Activated CD4-positive, alpha-beta T cell treated with anti-CD3 and anti-CD28 coated beads for 4 hours (primary cell): Measurements from ENCODE around the gene PMAIP1.

ENCODE experiments used
- DNase-seq, 2 donors: peaks; one replicate each; pipeline ENCODE4 v3.0.0-alpha.2; 2020

Gene PMAIP1

GRCh38 chr18:59916746-59917145 is 16.9 kb downstream of the PMAIP1 start:
- DNase-seq, result no peak

- no peak for DNase-seq
Measured at GRCh38 chr18:59917422-59917821, 17.6 kb downstream of the PMAIP1 start.

- no peak for DNase-seq
Measured at GRCh38 chr18:59918320-59918755, 18.5 kb downstream of the PMAIP1 start.

GRCh38 chr18:59918997-59919396 is 19.2 kb downstream of the PMAIP1 start:
- DNase-seq, result no peak

GRCh38 chr18:59921384-59921891 is 21.6 kb downstream of the PMAIP1 start:
- DNase-seq, result peak in 1 of 2 donors; percentile 13

- DNase-seq, result no peak
Measured at GRCh38 chr18:59923539-59924196, 23.9 kb downstream of the PMAIP1 start.

GRCh38 chr18:59926131-59926530 is 26.3 kb downstream of the PMAIP1 start:
- no peak for DNase-seq

GRCh38 chr18:59927246-59927825 is 27.5 kb downstream of the PMAIP1 start:
- no peak for DNase-seq

- no peak for DNase-seq
Measured at GRCh38 chr18:59928201-59928600, 28.4 kb downstream of the PMAIP1 start.

- no peak for DNase-seq
Measured at GRCh38 chr18:59929621-59930295, 30.0 kb downstream of the PMAIP1 start.

GRCh38 chr18:59932401-59932800 is 32.6 kb downstream of the PMAIP1 start:
- no peak for DNase-seq

GRCh38 chr18:59938676-59939075 is 38.9 kb downstream of the PMAIP1 start:
- no peak for DNase-seq

GRCh38 chr18:59939127-59939526 is 39.3 kb downstream of the PMAIP1 start:
- no peak for DNase-seq

- DNase-seq, result no peak
Measured at GRCh38 chr18:59940068-59940467, 40.3 kb downstream of the PMAIP1 start.

- DNase-seq, result no peak
Measured at GRCh38 chr18:59941331-59941730, 41.5 kb downstream of the PMAIP1 start.

GRCh38 chr18:59942601-59943000 is 42.8 kb downstream of the PMAIP1 start:
- no peak for DNase-seq

- DNase-seq, result no peak
Measured at GRCh38 chr18:59945544-59945943, 45.7 kb downstream of the PMAIP1 start.

GRCh38 chr18:59950215-59950944 is 50.6 kb downstream of the PMAIP1 start:
- DNase-seq, result no peak

- DNase-seq, result no peak
Measured at GRCh38 chr18:59951591-59951990, 51.8 kb downstream of the PMAIP1 start.

GRCh38 chr18:59952283-59953007 is 52.6 kb downstream of the PMAIP1 start:
- no peak for DNase-seq
